NCI-H446 (cell line): ENCODE measurements around the gene LILRB3.
"Not testable (repeated sequence)": the region's sequence is repeated elsewhere in the genome, so short reads cannot be mapped to it uniquely, and the experiment has no call there.

Source experiments
- DNase-seq, 2 experiments: peaks; one replicate each; lab custom pipeline; 2025; lab: John Stamatoyannopoulos, UW

The LILRB3 gene

GRCh38 chr19:54222474-54223276 lies at the start of gene LILRB3:
LILRB3 (minus strand) TSS chr19:54223007; CDS start chr19:54222976, 31 bp downstream.
- DNase-seq, result not testable (repeated sequence)

DNA sequence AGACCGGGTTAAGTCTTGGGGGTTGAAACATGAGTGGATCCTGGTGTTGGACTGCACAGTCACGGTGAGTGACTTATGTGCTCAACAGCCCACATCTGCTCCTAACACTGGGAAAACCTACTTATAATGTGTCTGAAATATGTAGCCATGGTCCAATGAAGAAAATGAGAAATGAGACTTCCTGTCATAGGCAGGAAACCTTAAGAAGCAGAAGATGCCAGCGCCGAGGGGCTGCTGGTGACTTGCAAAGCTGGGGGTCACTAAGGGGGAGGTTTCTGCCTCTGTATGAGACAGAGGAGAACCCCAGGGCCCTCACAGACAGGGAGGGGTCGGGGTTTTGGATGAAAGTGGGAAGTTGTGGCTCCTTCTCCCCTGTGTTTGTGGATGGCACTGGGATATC lies 49.4 kb upstream of the LILRB3 start:
- DNase-seq, result not testable (repeated sequence)

- not testable (repeated sequence) for DNase-seq
Observed at GRCh38 chr19:54271587-54271986, 48.8 kb upstream of the LILRB3 start.

DNA sequence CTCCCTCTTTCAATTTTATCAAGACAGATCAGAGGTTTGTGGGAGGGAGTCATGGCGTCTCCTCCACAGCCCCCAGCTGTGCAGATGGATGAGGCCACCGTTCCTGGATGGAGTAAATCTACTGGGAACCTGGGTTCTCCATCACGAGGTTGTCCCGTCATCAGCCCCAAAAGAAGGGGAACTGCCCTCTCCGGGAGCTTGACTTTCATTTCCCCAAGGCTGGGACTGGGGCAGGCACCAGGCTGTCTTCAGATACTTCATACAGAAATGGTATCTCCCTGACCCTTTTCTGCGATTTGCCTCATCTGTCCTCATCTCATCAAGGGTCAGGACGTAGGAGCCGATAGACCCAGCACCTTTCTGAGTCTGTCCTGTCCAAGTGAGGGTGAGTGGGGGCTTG lies 48.3 kb upstream of the LILRB3 start:
- no peak for DNase-seq

DNA sequence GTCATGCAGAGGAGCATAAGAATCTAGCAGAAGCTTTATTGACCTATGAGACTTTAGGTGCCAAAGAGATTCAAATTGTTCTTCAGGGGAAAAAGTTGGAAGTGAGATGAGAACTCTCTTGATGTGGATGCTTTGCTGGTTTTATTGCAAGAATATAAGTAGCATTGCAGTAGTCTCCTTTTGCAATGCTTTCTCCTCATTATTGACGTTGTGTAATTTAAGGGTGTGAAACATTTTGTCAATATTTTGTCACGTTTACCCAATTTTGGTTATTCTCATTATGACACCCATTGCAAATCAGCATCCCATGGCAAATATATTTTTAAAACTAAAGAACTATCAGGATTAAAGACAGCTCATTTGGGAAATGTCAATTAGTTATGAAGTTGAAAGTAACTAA lies 46.1 kb upstream of the LILRB3 start:
- no peak for DNase-seq

- peak; percentile 39 to 65 for DNase-seq
Observed at GRCh38 chr19:54266133-54266532, 43.3 kb upstream of the LILRB3 start.

DNA sequence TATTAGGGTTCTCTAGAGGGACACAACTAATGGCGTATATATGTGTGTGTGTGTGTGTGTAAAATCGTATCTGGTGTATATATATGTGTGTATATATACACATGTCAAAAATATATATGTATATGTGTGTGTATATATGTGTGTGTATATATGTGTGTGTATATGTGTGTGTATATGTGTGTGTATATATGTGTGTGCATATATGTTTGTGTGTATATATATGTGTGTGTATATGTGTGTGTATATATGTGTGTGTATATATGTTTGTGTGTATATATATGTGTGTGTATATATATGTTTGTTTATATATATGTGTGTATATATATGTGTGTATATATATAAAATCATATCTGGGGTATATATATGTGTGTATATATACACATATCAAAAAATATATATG lies 39.7 kb upstream of the LILRB3 start:
- DNase-seq, result no peak

GRCh38 chr19:54262066-54262465 lies 39.3 kb upstream of the LILRB3 start:
- DNase-seq, result no peak

DNA sequence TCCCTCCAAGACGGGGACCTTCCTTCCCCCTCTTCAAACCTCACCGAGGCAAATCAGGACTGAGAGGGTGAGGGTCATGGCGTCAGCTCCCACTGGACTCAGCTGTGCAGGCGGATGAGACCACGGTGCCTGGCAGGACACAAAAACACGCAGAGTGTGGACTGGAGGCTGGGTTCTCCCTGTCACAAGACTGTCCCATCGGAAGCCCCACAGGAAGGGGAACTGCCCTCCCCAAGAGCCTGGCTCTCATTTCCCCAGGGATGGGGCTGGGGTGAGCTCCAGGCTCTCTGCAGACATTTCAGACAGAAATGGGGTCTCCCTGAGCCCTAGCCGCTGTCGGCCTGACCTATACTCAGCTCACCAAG lies 34.3 kb upstream of the LILRB3 start, which contains the start of gene LILRB5:
TSS of gene LILRB5 (minus strand) at position 158 of the 365 bp plus-strand sequence. CDS start at position 78, 80 bp downstream.
- DNase-seq, result no peak

- no peak for DNase-seq
Observed at GRCh38 chr19:54256250-54257115, 33.7 kb upstream of the LILRB3 start.

GRCh38 chr19:54255105-54255775 lies 32.4 kb upstream of the LILRB3 start:
- DNase-seq, result no peak

DNA sequence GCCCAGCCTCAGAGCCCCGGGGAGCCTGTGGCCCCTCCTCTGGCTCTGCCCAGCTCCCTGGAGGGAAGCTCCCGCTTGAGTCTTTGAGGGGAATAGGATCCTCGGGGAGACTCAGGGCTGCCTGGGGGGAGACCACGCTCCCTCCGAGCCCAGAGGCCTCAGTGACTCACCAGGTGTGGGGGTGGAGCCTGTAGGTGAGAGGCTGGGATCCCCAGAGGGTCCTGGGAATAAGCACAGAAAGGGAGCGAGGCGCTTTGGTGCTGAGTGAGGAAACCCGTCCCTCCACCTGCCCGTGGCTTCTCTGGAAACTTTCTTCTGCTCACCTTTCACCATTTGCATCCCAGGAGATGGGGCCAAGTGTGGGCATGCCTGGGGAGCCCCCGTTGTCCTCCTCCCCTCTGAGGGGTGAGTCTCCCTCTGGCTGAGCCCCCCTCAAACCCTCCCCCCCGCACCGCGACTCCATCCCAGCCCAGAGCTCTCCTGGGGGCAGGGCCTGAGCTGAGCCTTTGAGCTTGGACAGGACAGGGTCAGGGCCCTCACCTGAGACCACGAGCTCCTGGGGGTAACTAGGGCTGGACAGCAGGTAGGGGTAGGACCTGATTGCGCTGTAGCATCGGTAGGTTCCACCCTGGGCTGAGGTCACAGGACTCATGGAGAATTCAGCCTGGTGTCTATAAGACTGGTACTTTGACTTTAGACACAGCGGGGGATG lies 31.5 kb upstream of the LILRB3 start:
- DNase-seq, result no peak

- no peak for DNase-seq
Observed at GRCh38 chr19:54253331-54254194, 30.8 kb upstream of the LILRB3 start.

GRCh38 chr19:54252845-54253244 lies 30.0 kb upstream of the LILRB3 start:
- no peak for DNase-seq

- no peak for DNase-seq
Observed at GRCh38 chr19:54252243-54252642, 29.4 kb upstream of the LILRB3 start.

DNA sequence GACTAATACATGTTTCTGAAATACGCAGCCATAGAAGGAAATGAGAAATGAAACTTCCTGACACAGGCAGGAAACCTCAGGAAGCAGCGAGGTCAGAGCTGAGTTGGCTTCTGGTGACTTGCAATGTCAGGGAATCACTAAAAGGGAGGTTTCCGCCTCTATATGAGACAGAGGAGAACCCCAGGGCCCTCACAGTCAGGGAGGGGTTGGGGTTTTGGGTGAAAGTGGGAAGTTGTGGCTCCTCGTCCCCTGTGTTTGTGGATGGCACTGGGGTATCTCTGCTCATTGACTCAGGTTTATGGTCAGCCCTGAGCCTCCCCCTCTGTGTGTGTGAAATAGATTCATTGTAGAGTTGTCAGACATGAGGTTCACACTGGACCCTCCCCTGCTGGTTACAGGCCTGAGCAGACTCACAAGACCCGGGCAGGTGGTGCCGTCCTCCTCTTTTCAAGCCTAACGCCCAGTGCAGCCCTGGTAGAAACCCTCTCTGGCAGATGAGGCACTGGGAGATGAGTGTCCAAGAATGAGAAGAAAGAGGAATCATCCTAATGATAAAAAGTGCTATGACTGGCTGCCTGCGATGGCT lies 25.3 kb upstream of the LILRB3 start:
- no peak for DNase-seq

GRCh38 chr19:54247106-54247930 lies 24.5 kb upstream of the LILRB3 start:
- DNase-seq, result no peak

GRCh38 chr19:54245936-54246335 lies 23.1 kb upstream of the LILRB3 start:
- no peak for DNase-seq

GRCh38 chr19:54243809-54244208 lies 21.0 kb upstream of the LILRB3 start:
- not testable (repeated sequence) for DNase-seq
